Measurements from ENCODE around the gene KCNQ1OT1.
A peak's percentile ranks its signal among the peaks of the same experiment; 100 is the strongest.

KCNQ1OT1 gene

GRCh38 chr11:2589538-2589934 lies 110.3 kb downstream of the KCNQ1OT1 start:
- no peak for DNase-seq (ENCODE audit: low read depth)
- TF ChIP-seq CTCF (IDR thresholded peaks at IDR 0.05; ENCODE audit: insufficient read depth, low read depth, low read length, missing control alignments) = no peak
- no peak overlapping the region for H3K4me3 ChIP-seq (ENCODE audit: low read depth, low read length)

- no peak for DNase-seq (ENCODE audit: low read depth)
- TF ChIP-seq CTCF (IDR thresholded peaks at IDR 0.05; ENCODE audit: insufficient read depth, low read depth, low read length, missing control alignments) = no peak
- no peak overlapping the region for H3K4me3 ChIP-seq (ENCODE audit: low read depth, low read length)
Measured at GRCh38 chr11:2588809-2589537, 110.8 kb downstream of the KCNQ1OT1 start.

GRCh38 chr11:2587976-2588748 lies 111.6 kb downstream of the KCNQ1OT1 start:
- no peak for TF ChIP-seq CTCF (IDR thresholded peaks at IDR 0.05; ENCODE audit: insufficient read depth, low read depth, low read length, missing control alignments)
- H3K4me3 ChIP-seq (ENCODE audit: low read depth, low read length) = no peak overlapping the region
- DNase-seq (ENCODE audit: low read depth) = no peak

- DNase-seq (ENCODE audit: low read depth) = peak; percentile 0
- H3K4me3 ChIP-seq (ENCODE audit: low read depth, low read length) = no peak overlapping the region
- no peak for TF ChIP-seq CTCF (IDR thresholded peaks at IDR 0.05; ENCODE audit: insufficient read depth, low read depth, low read length, missing control alignments)
Measured at GRCh38 chr11:2587132-2587930, 112.5 kb downstream of the KCNQ1OT1 start.

GRCh38 chr11:2586793-2587131 lies 113.0 kb downstream of the KCNQ1OT1 start:
- no peak overlapping the region for H3K4me3 ChIP-seq (ENCODE audit: low read depth, low read length)
- no peak for DNase-seq (ENCODE audit: low read depth)
- no peak for TF ChIP-seq CTCF (IDR thresholded peaks at IDR 0.05; ENCODE audit: insufficient read depth, low read depth, low read length, missing control alignments)

GRCh38 chr11:2586087-2586792 lies 113.6 kb downstream of the KCNQ1OT1 start:
- no peak for TF ChIP-seq CTCF (IDR thresholded peaks at IDR 0.05; ENCODE audit: insufficient read depth, low read depth, low read length, missing control alignments)
- H3K4me3 ChIP-seq (ENCODE audit: low read depth, low read length) = no peak overlapping the region
- DNase-seq (ENCODE audit: low read depth) = no peak
